SK-N-DZ (cell line): Measurements from ENCODE around the gene GRIK5.
"Not testable (repeated sequence)": the region's sequence is repeated elsewhere in the genome, so short reads cannot be mapped to it uniquely, and the experiment has no call there.

Experiments used
- DNase-seq: peaks from one replicate; pipeline ENCODE4 v3.0.0-alpha.2; 2015; ENCODE audit warnings: low spot score

GRIK5 gene

GRCh38 chr19:42022616-42023015, 47.4 kb downstream of the GRIK5 start:
- DNase-seq, result no peak

GRCh38 chr19:42021185-42021584, 48.8 kb downstream of the GRIK5 start:
- no peak for DNase-seq

GRCh38 chr19:42018503-42019193, 51.4 kb downstream of the GRIK5 start:
- no peak for DNase-seq

GRCh38 chr19:42017040-42017439, 53.0 kb downstream of the GRIK5 start:
- no peak for DNase-seq

- not testable (repeated sequence) for DNase-seq
These were observed 57.3 kb downstream of the GRIK5 start for GRCh38 chr19:42012747-42013146.

- no peak for DNase-seq
These were observed 59.5 kb downstream of the GRIK5 start for GRCh38 chr19:42010245-42011126.

GRCh38 chr19:42006569-42006968, 63.4 kb downstream of the GRIK5 start:
- no peak for DNase-seq

- no peak for DNase-seq
These were observed 64.5 kb downstream of the GRIK5 start for GRCh38 chr19:42005504-42005903.

GRCh38 chr19:42003506-42004294, 66.3 kb downstream of the GRIK5 start:
- DNase-seq, result no peak

- DNase-seq, result no peak
These were observed 70.2 kb downstream of the GRIK5 start for GRCh38 chr19:41999878-42000208.

GRCh38 chr19:41999071-41999877, 70.7 kb downstream of the GRIK5 start:
- no peak for DNase-seq

- peak; percentile 45 for DNase-seq
These were observed 71.6 kb downstream of the GRIK5 start for GRCh38 chr19:41998246-41999020.

- peak; percentile 83 for DNase-seq
These were observed 72.2 kb downstream of the GRIK5 start for GRCh38 chr19:41997851-41998229.

GRCh38 chr19:41997121-41997850, 72.7 kb downstream of the GRIK5 start:
- DNase-seq, result peak; percentile 32

- DNase-seq, result peak; percentile 95
These were observed 73.8 kb downstream of the GRIK5 start for GRCh38 chr19:41995959-41996797.

GRCh38 chr19:41994994-41995958, 74.7 kb downstream of the GRIK5 start:
- DNase-seq, result no peak

GRCh38 chr19:41994521-41994971, 75.5 kb downstream of the GRIK5 start:
- DNase-seq, result peak; percentile 52
